ENCODE measurements around the gene FLVCR2. TPM values are rescaled to one million over a fixed set of nuclear protein-coding genes. Genes with fewer than 3 reads are reported as not detected.
A peak's percentile ranks its signal among the peaks of the same experiment; 100 is the strongest.

The FLVCR2 gene
- total RNA-seq, 1 experiment from 2014 or later = 6.6 TPM

DNA sequence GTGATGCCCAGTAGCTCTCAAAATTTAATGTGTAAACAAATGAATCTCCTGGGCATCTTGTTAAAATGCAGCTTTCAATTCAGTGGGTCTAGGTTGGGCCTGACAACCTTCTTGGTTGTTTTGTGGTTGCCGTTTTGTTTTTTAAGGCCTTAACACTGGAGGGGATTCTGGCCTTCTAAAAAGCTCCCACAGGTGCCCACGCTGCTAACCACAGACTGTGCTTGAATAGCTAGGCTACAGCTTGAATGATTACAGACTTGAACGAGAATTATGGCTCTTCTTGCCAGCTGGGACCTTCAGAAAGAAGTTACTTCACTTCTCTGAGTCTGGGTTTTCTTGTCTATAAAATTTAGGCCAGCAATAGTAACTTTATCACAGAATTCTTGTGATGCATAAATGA is 1.3 kb upstream of the FLVCR2 start:
- TF ChIP-seq, protein P1, sequence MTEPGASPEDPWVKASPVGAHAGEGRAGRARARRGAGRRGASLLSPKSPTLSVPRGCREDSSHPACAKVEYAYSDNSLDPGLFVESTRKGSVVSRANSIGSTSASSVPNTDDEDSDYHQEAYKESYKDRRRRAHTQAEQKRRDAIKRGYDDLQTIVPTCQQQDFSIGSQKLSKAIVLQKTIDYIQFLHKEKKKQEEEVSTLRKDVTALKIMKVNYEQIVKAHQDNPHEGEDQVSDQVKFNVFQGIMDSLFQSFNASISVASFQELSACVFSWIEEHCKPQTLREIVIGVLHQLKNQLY (CRISPR knock-in tag; IDR thresholded peaks at IDR 0.05) = no peak
- TF ChIP-seq ZNF263 (CRISPR knock-in tag; IDR thresholded peaks at IDR 0.05; ENCODE audit: low read depth) (no peak), USF1 (CRISPR knock-in tag; IDR thresholded peaks at IDR 0.05) (no peak), NFATC4 (CRISPR knock-in tag; IDR thresholded peaks at IDR 0.05) (no peak), TCF7 (CRISPR knock-in tag; IDR thresholded peaks at IDR 0.05; ENCODE audit: low read depth) (no peak), STAT6 (CRISPR knock-in tag; conservative IDR thresholded peaks at IDR 0.05; ENCODE audit: low read depth) (no peak), RELA (CRISPR knock-in tag; IDR thresholded peaks at IDR 0.05; ENCODE audit: borderline replicate concordance) (no peak)
- TF ChIP-seq, protein P2, sequence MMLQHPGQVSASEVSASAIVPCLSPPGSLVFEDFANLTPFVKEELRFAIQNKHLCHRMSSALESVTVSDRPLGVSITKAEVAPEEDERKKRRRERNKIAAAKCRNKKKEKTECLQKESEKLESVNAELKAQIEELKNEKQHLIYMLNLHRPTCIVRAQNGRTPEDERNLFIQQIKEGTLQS (CRISPR knock-in tag; conservative IDR thresholded peaks at IDR 0.05) = no peak
- no peaks in the 10 kb centered on the region; the same call in 1 of the 2 replicates for H3K4me1 Mint-ChIP-seq
- no peak overlapping the region for H3K4me3 Mint-ChIP-seq
- H3K9me3 Mint-ChIP-seq = no peaks in the 10 kb centered on the region
- H3K36me3 Mint-ChIP-seq = no peaks in the 10 kb centered on the region
- ATAC-seq = no peak
- ChIA-PET CTCF (interaction anchor here (0.6 to 8.0 kb wide), 48 partner anchors 8 to 513 kb away, joined by 3 to 198 read pairs (median 5); partner anchors contain the start of genes ACYP1, ERG28, TGFB3 and TTLL5), POLR2A (interaction anchor here (0.6 to 2.1 kb wide), 4 partner anchors 16 to 84 kb away, joined by 5 to 17 read pairs (median 6); partner anchors contain the start of genes ERG28 and TTLL5)
- DNase-seq (ENCODE audit: low spot score) = no peak
- no peak overlapping the region for H3K27ac Mint-ChIP-seq
- H3K27me3 Mint-ChIP-seq (ENCODE audit: low read depth) = no peaks in the 10 kb centered on the region; the same call in none of the 2 replicates

DNA sequence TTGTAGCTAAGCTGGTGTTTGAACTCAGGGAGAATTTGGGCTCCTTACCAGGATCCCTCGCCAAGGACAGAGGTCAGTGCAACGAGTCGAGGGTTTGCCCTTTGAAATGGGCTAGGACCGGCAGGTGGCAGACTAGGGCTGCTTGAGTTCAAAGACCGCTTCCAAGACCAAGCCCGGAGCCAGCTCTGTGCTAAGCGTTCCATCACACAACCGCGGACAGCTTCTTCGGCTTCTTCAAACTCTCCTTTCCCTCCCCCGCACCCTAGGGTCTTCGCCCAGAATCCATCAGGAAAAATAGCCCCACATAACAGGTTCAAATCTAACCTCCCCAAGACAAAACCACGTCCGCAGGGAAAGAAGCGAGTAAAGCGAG is 705 bp upstream of the FLVCR2 start:
- ChIA-PET POLR2A (interaction anchor here (0.6 to 2.1 kb wide), 4 partner anchors 17 to 83 kb away, joined by 5 to 17 read pairs (median 6); partner anchors contain the start of genes ERG28 and TTLL5), CTCF (interaction anchor here (0.6 to 8.0 kb wide), 51 partner anchors 9 to 514 kb away, joined by 3 to 198 read pairs (median 4); partner anchors contain the start of genes ACYP1, ERG28, TGFB3 and TTLL5)
- H3K4me1 Mint-ChIP-seq = no peaks in the 10 kb centered on the region; the same call in 1 of the 2 replicates
- H3K4me3 Mint-ChIP-seq = no peak overlapping the region; the same call in 1 of the 2 replicates
- peak; percentile 87 for DNase-seq (ENCODE audit: low spot score)
- no peaks in the 10 kb centered on the region; the same call in none of the 2 replicates for H3K27me3 Mint-ChIP-seq (ENCODE audit: low read depth)
- TF ChIP-seq ZNF671 (CRISPR knock-in tag; IDR thresholded peaks at IDR 0.05) (no peak), HMGXB4 (CRISPR knock-in tag; IDR thresholded peaks at IDR 0.05) (0 out of 2 replicates have a peak, but pooled peaks have one; percentile 49), EMX1 (CRISPR knock-in tag; IDR thresholded peaks at IDR 0.05) (no peak), RORB (CRISPR knock-in tag; IDR thresholded peaks at IDR 0.05) (no peak), IRF1 (CRISPR knock-in tag; IDR thresholded peaks at IDR 0.05) (no peak), ZNF512 (CRISPR knock-in tag; IDR thresholded peaks at IDR 0.05; ENCODE audit: borderline replicate concordance) (no peak)
- TF ChIP-seq, protein P1 (CRISPR knock-in tag; IDR thresholded peaks at IDR 0.05) = no peak
- TF ChIP-seq, protein P3, sequence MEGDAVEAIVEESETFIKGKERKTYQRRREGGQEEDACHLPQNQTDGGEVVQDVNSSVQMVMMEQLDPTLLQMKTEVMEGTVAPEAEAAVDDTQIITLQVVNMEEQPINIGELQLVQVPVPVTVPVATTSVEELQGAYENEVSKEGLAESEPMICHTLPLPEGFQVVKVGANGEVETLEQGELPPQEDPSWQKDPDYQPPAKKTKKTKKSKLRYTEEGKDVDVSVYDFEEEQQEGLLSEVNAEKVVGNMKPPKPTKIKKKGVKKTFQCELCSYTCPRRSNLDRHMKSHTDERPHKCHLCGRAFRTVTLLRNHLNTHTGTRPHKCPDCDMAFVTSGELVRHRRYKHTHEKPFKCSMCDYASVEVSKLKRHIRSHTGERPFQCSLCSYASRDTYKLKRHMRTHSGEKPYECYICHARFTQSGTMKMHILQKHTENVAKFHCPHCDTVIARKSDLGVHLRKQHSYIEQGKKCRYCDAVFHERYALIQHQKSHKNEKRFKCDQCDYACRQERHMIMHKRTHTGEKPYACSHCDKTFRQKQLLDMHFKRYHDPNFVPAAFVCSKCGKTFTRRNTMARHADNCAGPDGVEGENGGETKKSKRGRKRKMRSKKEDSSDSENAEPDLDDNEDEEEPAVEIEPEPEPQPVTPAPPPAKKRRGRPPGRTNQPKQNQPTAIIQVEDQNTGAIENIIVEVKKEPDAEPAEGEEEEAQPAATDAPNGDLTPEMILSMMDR (IDR thresholded peaks at IDR 0.05) = no peak
- TF ChIP-seq, protein P4, sequence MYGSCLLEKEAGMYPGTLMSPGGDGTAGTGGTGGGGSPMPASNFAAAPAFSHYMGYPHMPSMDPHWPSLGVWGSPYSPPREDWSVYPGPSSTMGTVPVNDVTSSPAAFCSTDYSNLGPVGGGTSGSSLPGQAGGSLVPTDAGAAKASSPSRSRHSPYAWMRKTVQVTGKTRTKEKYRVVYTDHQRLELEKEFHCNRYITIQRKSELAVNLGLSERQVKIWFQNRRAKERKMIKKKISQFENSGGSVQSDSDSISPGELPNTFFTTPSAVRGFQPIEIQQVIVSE (CRISPR knock-in tag; IDR thresholded peaks at IDR 0.05; ENCODE audit: borderline replicate concordance) = no peak
- peak overlapping the region; percentile 78 for H3K27ac Mint-ChIP-seq
- no peaks in the 10 kb centered on the region for H3K36me3 Mint-ChIP-seq
- H3K9me3 Mint-ChIP-seq = no peaks in the 10 kb centered on the region
- peak; percentile 92 for ATAC-seq
